Measurements from ENCODE around the gene NGFR. TPM values are rescaled to one million over a fixed set of nuclear protein-coding genes. Genes with fewer than 3 reads are reported as not detected.

Gene NGFR
- total and polyA plus RNA-seq, 7 experiments from 2014 or later: 0.07 to 0.17 (median 0.16) TPM; not detected in 4

GRCh38 chr17:49486012-49486641, 9.0 kb upstream of the NGFR start:
- H3K27me3 Mint-ChIP-seq: peaks cover 29 to 62% (median 40%) of the 10 kb centered on the region in 5 donors

DNA sequence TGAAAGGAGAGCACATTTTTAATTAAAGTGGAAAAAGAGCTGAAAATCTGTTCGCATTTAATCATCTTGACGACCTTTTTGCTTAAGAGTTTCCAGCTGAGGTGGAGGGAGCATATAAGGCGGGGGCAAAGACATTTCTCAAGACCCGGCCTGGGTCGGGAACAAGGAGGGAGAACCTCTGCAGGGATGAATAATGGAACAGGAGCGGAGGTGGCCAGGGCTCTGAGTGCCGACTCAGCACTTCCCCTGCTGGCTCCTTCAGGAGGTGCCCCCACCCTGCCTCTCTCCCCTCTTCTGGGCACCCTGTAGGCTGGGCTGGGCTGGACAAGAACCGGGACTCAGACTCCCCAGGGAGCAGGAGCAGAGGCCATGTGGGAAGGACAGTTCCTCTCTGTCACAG, 7.9 kb upstream of the NGFR start:
- Mint-ChIP-seq H3K27ac (no peak overlapping the region), H3K36me3 (peaks cover 0 to 4% (median 0%) of the 10 kb centered on the region in 5 donors), H3K27me3 (peaks cover 29 to 64% (median 38%) of the 10 kb centered on the region in 5 donors), H3K4me3 (no peak overlapping the region), H3K9me3 (no peaks in the 10 kb centered on the region), H3K4me1 (peaks cover 0 to 9% (median 0%) of the 10 kb centered on the region in 7 donors)
- Histone ChIP-seq H3K4me3 (ENCODE audit: low read length) (no peak overlapping the region), H3K9me3 (ENCODE audit: control insufficient read depth in 2 of 3, low read length in 3 of 3) (no peaks in the 10 kb centered on the region), H3K27ac (ENCODE audit: low read depth, low read length) (no peak overlapping the region), H3K4me1 (ENCODE audit: control insufficient read depth in 2 of 2, insufficient read depth in 2 of 2, low read length in 2 of 2) (no peaks in the 10 kb centered on the region), H3K27me3 (ENCODE audit: control insufficient read depth in 2 of 2, insufficient read depth in 2 of 2, low read length in 2 of 2) (no peaks in the 10 kb centered on the region), H3K36me3 (ENCODE audit: control insufficient read depth in 2 of 3, insufficient read depth in 3 of 3, low read length in 3 of 3) (no peaks in the 10 kb centered on the region)
- intact Hi-C loops (cut with micrococcal nuclease): no loop called here
- CTCF ChIA-PET: interaction anchor here (0.6 kb wide), 1 partner anchor 931 kb away, joined by 3 read pairs; no protein-coding TSS in a partner anchor
- no peak for ATAC-seq
- no peak for DNase-seq
- POLR2A ChIA-PET: no interaction called here

More at GRCh38 chr17:49486012-49486641, 9.0 kb upstream of the NGFR start:
- Mint-ChIP-seq H3K4me1 (peaks cover 0 to 9% (median 0%) of the 10 kb centered on the region in 7 donors), H3K4me3 (no peak overlapping the region), H3K9me3 (no peaks in the 10 kb centered on the region), H3K36me3 (peaks cover 0 to 4% (median 0%) of the 10 kb centered on the region in 5 donors), H3K27ac (peak overlapping the region in 1 of 9 donors; percentile 78)
- POLR2A ChIA-PET: no interaction called here
- intact Hi-C loops (cut with micrococcal nuclease): no loop called here
- DNase-seq (no peak), ATAC-seq (no peak)
- Histone ChIP-seq H3K4me3 (ENCODE audit: low read length) (no peak overlapping the region), H3K4me1 (ENCODE audit: control insufficient read depth in 2 of 2, insufficient read depth in 2 of 2, low read length in 2 of 2) (no peaks in the 10 kb centered on the region), H3K27me3 (ENCODE audit: control insufficient read depth in 2 of 2, insufficient read depth in 2 of 2, low read length in 2 of 2) (no peaks in the 10 kb centered on the region), H3K27ac (ENCODE audit: low read depth, low read length) (no peak overlapping the region), H3K36me3 (ENCODE audit: control insufficient read depth in 2 of 3, insufficient read depth in 3 of 3, low read length in 3 of 3) (no peaks in the 10 kb centered on the region), H3K9me3 (ENCODE audit: control insufficient read depth in 2 of 3, low read length in 3 of 3) (no peaks in the 10 kb centered on the region)
- CTCF ChIA-PET: no interaction called here

GRCh38 chr17:49488612-49489011, 6.5 kb upstream of the NGFR start:
- Histone ChIP-seq H3K9me3 (ENCODE audit: control insufficient read depth in 2 of 3, low read length in 3 of 3) (no peaks in the 10 kb centered on the region), H3K4me1 (ENCODE audit: control insufficient read depth in 2 of 2, insufficient read depth in 2 of 2, low read length in 2 of 2) (no peaks in the 10 kb centered on the region), H3K4me3 (ENCODE audit: low read length) (no peak overlapping the region), H3K36me3 (ENCODE audit: control insufficient read depth in 2 of 3, insufficient read depth in 3 of 3, low read length in 3 of 3) (no peaks in the 10 kb centered on the region), H3K27ac (ENCODE audit: low read depth, low read length) (no peak overlapping the region), H3K27me3 (ENCODE audit: control insufficient read depth in 2 of 2, insufficient read depth in 2 of 2, low read length in 2 of 2) (no peaks in the 10 kb centered on the region)
- POLR2A ChIA-PET: no interaction called here
- Mint-ChIP-seq H3K27me3 (peaks cover 26 to 62% (median 34%) of the 10 kb centered on the region in 5 donors), H3K4me1 (peaks cover 0 to 9% (median 0%) of the 10 kb centered on the region in 7 donors), H3K36me3 (peaks cover 0 to 4% (median 0%) of the 10 kb centered on the region in 5 donors), H3K4me3 (no peak overlapping the region), H3K27ac (no peak overlapping the region), H3K9me3 (no peaks in the 10 kb centered on the region)
- DNase-seq (no peak), ATAC-seq (no peak)
- intact Hi-C loops (cut with micrococcal nuclease): no loop called here
- CTCF ChIA-PET: interaction anchor here (0.7 to 1.3 kb wide), 2 partner anchors 8 to 13 kb away, joined by 3 to 4 read pairs; no protein-coding TSS in a partner anchor

DNA sequence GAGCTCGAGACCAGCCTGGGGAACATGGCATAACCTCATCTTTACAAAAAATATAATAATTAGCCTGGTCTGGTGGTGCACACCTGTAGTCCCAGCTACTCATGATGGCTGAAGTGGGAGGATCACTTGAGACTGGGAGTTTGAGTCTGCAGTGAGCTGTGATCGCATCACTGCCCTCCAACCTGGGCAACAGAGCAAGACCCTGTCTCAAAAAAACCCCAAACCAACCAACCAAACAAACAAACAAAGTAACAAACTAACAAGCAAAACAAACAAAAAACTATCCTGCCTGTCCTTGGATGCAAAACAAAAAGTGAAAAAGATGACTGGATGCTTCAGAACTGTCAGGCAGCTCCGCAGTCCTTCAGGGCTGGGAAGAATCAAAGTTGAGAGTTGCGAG, 5.7 kb upstream of the NGFR start:
- Mint-ChIP-seq H3K9me3 (no peaks in the 10 kb centered on the region), H3K36me3 (peaks cover 0 to 4% (median 0%) of the 10 kb centered on the region in 5 donors), H3K4me3 (no peak overlapping the region), H3K27ac (no peak overlapping the region), H3K27me3 (peaks cover 22 to 64% (median 31%) of the 10 kb centered on the region in 5 donors), H3K4me1 (peaks cover 0 to 9% (median 0%) of the 10 kb centered on the region in 7 donors)
- ATAC-seq (no peak), DNase-seq (no peak)
- intact Hi-C loops (cut with micrococcal nuclease): no loop called here
- Histone ChIP-seq H3K36me3 (ENCODE audit: control insufficient read depth in 2 of 3, insufficient read depth in 3 of 3, low read length in 3 of 3) (no peaks in the 10 kb centered on the region), H3K27ac (ENCODE audit: low read depth, low read length) (no peak overlapping the region), H3K9me3 (ENCODE audit: control insufficient read depth in 2 of 3, low read length in 3 of 3) (no peaks in the 10 kb centered on the region), H3K4me3 (ENCODE audit: low read length) (no peak overlapping the region), H3K4me1 (ENCODE audit: control insufficient read depth in 2 of 2, insufficient read depth in 2 of 2, low read length in 2 of 2) (no peaks in the 10 kb centered on the region), H3K27me3 (ENCODE audit: control insufficient read depth in 2 of 2, insufficient read depth in 2 of 2, low read length in 2 of 2) (no peaks in the 10 kb centered on the region)
- POLR2A ChIA-PET: no interaction called here
- CTCF ChIA-PET: interaction anchor here (1.3 kb wide), 1 partner anchor 12 kb away, joined by 4 read pairs; no protein-coding TSS in a partner anchor

GRCh38 chr17:49490276-49490675, 4.8 kb upstream of the NGFR start:
- H3K36me3 Mint-ChIP-seq: peaks cover 0 to 4% (median 0%) of the 10 kb centered on the region in 5 donors
- no peaks in the 10 kb centered on the region for H3K36me3 ChIP-seq (ENCODE audit: control insufficient read depth in 2 of 3, insufficient read depth in 3 of 3, low read length in 3 of 3)
- ChIA-PET CTCF (interaction anchor here (1.3 kb wide), 1 partner anchor 65 kb away, joined by 3 read pairs; no protein-coding TSS in a partner anchor), POLR2A (no interaction called here)
- no peak overlapping the region for H3K27ac ChIP-seq (ENCODE audit: low read depth, low read length)
- H3K27me3 Mint-ChIP-seq: peaks cover 22 to 61% (median 31%) of the 10 kb centered on the region in 5 donors
- peaks cover 0 to under 1% of the 10 kb centered on the region in 2 donors for H3K4me1 ChIP-seq (ENCODE audit: control insufficient read depth in 2 of 2, insufficient read depth in 2 of 2, low read length in 2 of 2)
- H3K4me3 Mint-ChIP-seq: no peak overlapping the region
- intact Hi-C loops (cut with micrococcal nuclease): loop anchor here in 1 of 2 donors (5.0 kb wide), 1 partner anchor 73 kb away; no protein-coding TSS in a partner anchor
- H3K9me3 Mint-ChIP-seq: no peaks in the 10 kb centered on the region
- H3K27ac Mint-ChIP-seq: no peak overlapping the region
- peaks cover 0 to 12% (median 0%) of the 10 kb centered on the region in 7 donors for H3K4me1 Mint-ChIP-seq
- ATAC-seq: no peak
- DNase-seq: no peak
- H3K4me3 ChIP-seq (ENCODE audit: low read length): no peak overlapping the region
- no peaks in the 10 kb centered on the region for H3K27me3 ChIP-seq (ENCODE audit: control insufficient read depth in 2 of 2, insufficient read depth in 2 of 2, low read length in 2 of 2)
- H3K9me3 ChIP-seq (ENCODE audit: control insufficient read depth in 2 of 3, low read length in 3 of 3): no peaks in the 10 kb centered on the region

- H3K4me1 ChIP-seq (ENCODE audit: control insufficient read depth in 2 of 2, insufficient read depth in 2 of 2, low read length in 2 of 2): peaks cover 7 to 10% of the 10 kb centered on the region in 2 donors
- H3K4me3 ChIP-seq (ENCODE audit: low read length): no peak overlapping the region
- H3K36me3 Mint-ChIP-seq: peaks cover 0 to 4% (median 0%) of the 10 kb centered on the region in 5 donors
- H3K27ac ChIP-seq (ENCODE audit: low read depth, low read length): no peak overlapping the region
- H3K4me3 Mint-ChIP-seq: no peak overlapping the region
- POLR2A ChIA-PET: no interaction called here
- ATAC-seq (no peak), DNase-seq (no peak)
- no peaks in the 10 kb centered on the region for H3K9me3 ChIP-seq (ENCODE audit: control insufficient read depth in 2 of 3, low read length in 3 of 3)
- intact Hi-C loops (cut with micrococcal nuclease): loop anchor here in 1 of 2 donors (5.0 kb wide), 1 partner anchor 74 kb away; no protein-coding TSS in a partner anchor
- H3K9me3 Mint-ChIP-seq: no peaks in the 10 kb centered on the region
- H3K27ac Mint-ChIP-seq: no peak overlapping the region
- CTCF ChIA-PET: interaction anchor here (1.3 kb wide), 1 partner anchor 64 kb away, joined by 3 read pairs; no protein-coding TSS in a partner anchor
- peaks cover 22 to 62% (median 31%) of the 10 kb centered on the region in 5 donors for H3K27me3 Mint-ChIP-seq
- no peaks in the 10 kb centered on the region for H3K27me3 ChIP-seq (ENCODE audit: control insufficient read depth in 2 of 2, insufficient read depth in 2 of 2, low read length in 2 of 2)
- peaks cover 0 to 21% (median 5%) of the 10 kb centered on the region in 7 donors for H3K4me1 Mint-ChIP-seq
- H3K36me3 ChIP-seq (ENCODE audit: control insufficient read depth in 2 of 3, insufficient read depth in 3 of 3, low read length in 3 of 3): no peaks in the 10 kb centered on the region
These were observed 3.8 kb upstream of the NGFR start for GRCh38 chr17:49491192-49491769.
